Spleen (tissue), 11 donors: ENCODE results near the gene ST7L. TPM values are rescaled to one million over a fixed set of nuclear protein-coding genes. Genes with fewer than 3 reads are reported as not detected.

Experiments used
- DNase-seq: peaks from one replicate; pipeline ENCODE4 v3.0.0-alpha.2; 2020
- H3K27ac ChIP-seq, 8 donors: fragments of 200-600 bp; sonication (generic) in 7 of 8; 1 replicate in 4 of 8; 2 replicates in 4 of 8; pipeline versions ENCODE4 v1.5.0 to v1.8.0; 2016 to 2021; ENCODE audit warnings: inconsistent platforms in 4 of 8, mild to moderate bottlenecking in 4 of 8, moderate library complexity in 1 of 8
- H3K27me3 ChIP-seq, 7 donors: fragments of 200-600 bp; sonication (generic) in 6 of 7; replicated peaks in 1 of 7; 1 replicate in 4 of 7; 2 replicates in 3 of 7; pipeline versions ENCODE4 v1.5.0 to v1.8.0; 2016 to 2021; ENCODE audit warnings: inconsistent platforms in 3 of 7, mild to moderate bottlenecking in 1 of 7
- H3K36me3 ChIP-seq, 6 donors: fragments of 200-600 bp; sonication (generic) in 5 of 6; 1 replicate in 4 of 6; 2 replicates in 2 of 6; pipeline versions ENCODE4 v1.5.0 to v1.8.0; 2016 to 2021; ENCODE audit warnings: inconsistent platforms in 2 of 6
- H3K4me1 ChIP-seq, 6 donors: fragments of 200-600 bp; sonication (generic) in 5 of 6; 1 replicate in 3 of 6; 2 replicates in 3 of 6; pipeline versions ENCODE4 v1.5.0 to v1.8.0; 2016 to 2021; ENCODE audit warnings: inconsistent platforms in 3 of 6
- H3K4me3 ChIP-seq, 8 donors: fragments of 200-600 bp; sonication (generic) in 7 of 8; 1 replicate in 4 of 8; 2 replicates in 4 of 8; pipeline versions ENCODE4 v1.5.0 to v1.8.0; 2016 to 2021; ENCODE audit warnings: inconsistent platforms in 4 of 8, mild to moderate bottlenecking in 4 of 8, moderate library complexity in 2 of 8
- H3K9me3 ChIP-seq, 8 donors: fragments of 200-600 bp; sonication (generic) in 7 of 8; 1 replicate in 4 of 8; 2 replicates in 4 of 8; pipeline versions ENCODE4 v1.5.0 to v1.8.0; 2016 to 2021; ENCODE audit warnings: inconsistent platforms in 4 of 8
- CTCF ChIP-seq, 11 experiments: fragments of 200-600 bp in 7 of 11; fragments of 450-650 bp in 4 of 11; sonication (generic) in 4 of 11; IDR thresholded peaks in 8 of 11; conservative IDR thresholded peaks in 3 of 11; 1 replicate in 7 of 11; 2 replicates in 4 of 11; pipeline versions ENCODE4 v1.4.0 to v1.8.0; 2016 to 2021; ENCODE audit warnings: antibody characterized with exemption in 11 of 11, inconsistent platforms in 4 of 11, mild to moderate bottlenecking in 1 of 11
- POLR2A ChIP-seq, 3 donors: fragments of 450-650 bp; IDR thresholded peaks; one replicate each; pipeline ENCODE4 v1.5.1; 2017; ENCODE audit warnings: antibody characterized with exemption in 3 of 3, mild to moderate bottlenecking in 1 of 3
- POLR2AphosphoS5 ChIP-seq, 3 donors: sonication (generic); formaldehyde crosslinking; IDR thresholded peaks; one replicate each; pipeline ENCODE4 v1.5.1; 2017; ENCODE audit warnings: antibody characterized with exemption in 3 of 3
- WGBS, 5 donors: extraction: QIAGEN DNeasy Blood & Tissue Kit in 3 of 5; methylation state at CpG; one replicate each; pipeline versions ENCODE4 v1.1.5 to v1.1.7; 2013 to 2018; 5-methylcytosine and 5-hydroxymethylcytosine counted together
- intact Hi-C: fragments of 100-400 bp; cut with DNase I; formaldehyde crosslinking; loops from one replicate; pipeline ENCODE4 v1.15.0; 2023; ENCODE audit warnings: low total_unique reads
- polyA plus RNA-seq, 3 donors: library from polyadenylated mRNA; stranded (reverse); fragments of 200-250 nt; gene quantifications; one replicate each; pipeline ENCODE4 v1.2.1, GENCODE V29; 2013
- total RNA-seq, 7 donors: library from RNA; depleted of rRNA in 3 of 7; stranded (reverse); fragments of >200 nt in 3 of 7; fragmentation: NEBNext Ultra II Directional in 4 of 7; extraction: Animal tissue kit (Norgen Biotek cat#: 25700) in 4 of 7; gene quantifications; one replicate each; pipeline versions ENCODE4 v1.1.0 to v1.2.1, GENCODE V29; 2016 to 2021
- donor health status: healthy with polysubstance abuse.
- donor health status: DM: no; HTN: no; CAD: no; lungs with moderate emphysema.
- donor health status: DM: no; HTN: no; CAD: no.
- donor health status: Bipolar disorder and iron deficiency.
- donor health status: healthy.
- donor health status: DM: no; HTN: no; CAD: no.
- donor health status: DM: yes; HTN: yes; CAD: no.

The ST7L gene
- total and polyA plus RNA-seq, 10 donors, result 6.1 to 23.9 (median 18.6) TPM

GRCh38 chr1:112619518-112620376, 806 bp upstream of the ST7L start, which contains the start of gene CAPZA1:
Gene CAPZA1, plus strand, starts transcription at chr1:112619832. Its CDS starts 13 bp downstream, at chr1:112619845.
- TF ChIP-seq POLR2A (IDR thresholded peaks at IDR 0.05) (peak; percentile 40 to 58 (median 55)), POLR2AphosphoS5 (IDR thresholded peaks at IDR 0.05) (peak; percentile 96 to 98 (median 97)), CTCF (IDR thresholded peaks at IDR 0.05 in 8 of 11, conservative IDR thresholded peaks at IDR 0.05 in 3 of 11) (peak in 1 of 11 experiments; percentile 3)
- Histone ChIP-seq H3K36me3 (peaks cover 0 to 37% (median 2%) of the 10 kb centered on the region in 6 donors), H3K4me1 (peaks cover 40 to 70% (median 59%) of the 10 kb centered on the region in 6 donors), H3K27ac (peak within 1 kb of the TSS; percentile 96 to 100 (median 99)), H3K9me3 (no peaks in the 10 kb centered on the region), H3K4me3 (peak within 1 kb of the TSS; percentile 72 to 92 (median 82)), H3K27me3 (no peaks in the 10 kb centered on the region)
- DNase-seq, result peak; percentile 98
- 0 to 1% (median 0%) methylated on average over 49 to 50 of the region's 50 CpGs for WGBS, 5 donors
- intact Hi-C loops, result loop anchor here (10.0 kb wide), 2 partner anchors 55 to 225 kb away; partner anchors contain the start of genes CTTNBP2NL and MOV10

GRCh38 chr1:112618114-112618720, 724 bp downstream of the ST7L start:
- Histone ChIP-seq H3K4me1 (peaks cover 26 to 61% (median 47%) of the 10 kb centered on the region in 6 donors), H3K27me3 (no peaks in the 10 kb centered on the region), H3K36me3 (peaks cover 0 to 37% (median 8%) of the 10 kb centered on the region in 6 donors), H3K9me3 (no peaks in the 10 kb centered on the region), H3K4me3 (peak overlapping the region; percentile 72 to 92 (median 82)), H3K27ac (peak overlapping the region; percentile 96 to 100 (median 99))
- DNase-seq, result no peak
- TF ChIP-seq CTCF (IDR thresholded peaks at IDR 0.05 in 8 of 11, conservative IDR thresholded peaks at IDR 0.05 in 3 of 11), result no peak
- TF ChIP-seq POLR2AphosphoS5 (IDR thresholded peaks at IDR 0.05), result peak in 1 of 3 donors; percentile 74
- TF ChIP-seq POLR2A (IDR thresholded peaks at IDR 0.05), result peak in 1 of 3 donors; percentile 29
- WGBS, 5 donors, result 0 to 2% (median 1%) methylated on average over 12 of the region's 12 CpGs
- intact Hi-C loops, result loop anchor here (10.0 kb wide), 1 partner anchor 223 kb away; the partner anchor contains the start of gene CTTNBP2NL

- H3K4me1 ChIP-seq, result peaks cover 0 to 56% (median 24%) of the 10 kb centered on the region in 6 donors
- TF ChIP-seq POLR2A (IDR thresholded peaks at IDR 0.05), result no peak
- peak in 7 of 11 experiments; percentile 26 to 61 (median 53) for TF ChIP-seq CTCF (IDR thresholded peaks at IDR 0.05 in 8 of 11, conservative IDR thresholded peaks at IDR 0.05 in 3 of 11)
- TF ChIP-seq POLR2AphosphoS5 (IDR thresholded peaks at IDR 0.05), result no peak
- H3K27me3 ChIP-seq, result no peaks in the 10 kb centered on the region
- no peaks in the 10 kb centered on the region for H3K9me3 ChIP-seq
- intact Hi-C loops, result loop anchor here (10.0 kb wide), 1 partner anchor 220 kb away; the partner anchor contains the start of gene CTTNBP2NL
- DNase-seq, result no peak
- no peak overlapping the region for H3K27ac ChIP-seq
- H3K4me3 ChIP-seq, result no peak overlapping the region
- peaks cover 0 to 69% (median 22%) of the 10 kb centered on the region in 6 donors for H3K36me3 ChIP-seq
- WGBS, 5 donors, result 68 to 79% (median 74%) methylated on average over 6 of the region's 6 CpGs
Measured at GRCh38 chr1:112614460-112615065, 4.4 kb downstream of the ST7L start.
